HuH-7 (cell line): ENCODE data around the gene RAD18.

Experiments used
- DNase-seq: peaks from one replicate; pipeline ENCODE4 v3.0.0; 2011; ENCODE audit warnings: low spot score

RAD18 gene

GRCh38 chr3:8835385-8835784 lies 127.9 kb downstream of the RAD18 start:
- no peak for DNase-seq

- DNase-seq: no peak
Observed at GRCh38 chr3:8834974-8835373, 128.3 kb downstream of the RAD18 start.

- no peak for DNase-seq
Observed at GRCh38 chr3:8827641-8828040, 135.6 kb downstream of the RAD18 start.
